HS-27A (cell line): ENCODE results near the gene NKAIN4.

Source experiments
- DNase-seq: peaks from one replicate; pipeline ENCODE4 v3.0.0-alpha.2; 2012; ENCODE audit warnings: low read depth, missing footprints

NKAIN4 gene

DNA sequence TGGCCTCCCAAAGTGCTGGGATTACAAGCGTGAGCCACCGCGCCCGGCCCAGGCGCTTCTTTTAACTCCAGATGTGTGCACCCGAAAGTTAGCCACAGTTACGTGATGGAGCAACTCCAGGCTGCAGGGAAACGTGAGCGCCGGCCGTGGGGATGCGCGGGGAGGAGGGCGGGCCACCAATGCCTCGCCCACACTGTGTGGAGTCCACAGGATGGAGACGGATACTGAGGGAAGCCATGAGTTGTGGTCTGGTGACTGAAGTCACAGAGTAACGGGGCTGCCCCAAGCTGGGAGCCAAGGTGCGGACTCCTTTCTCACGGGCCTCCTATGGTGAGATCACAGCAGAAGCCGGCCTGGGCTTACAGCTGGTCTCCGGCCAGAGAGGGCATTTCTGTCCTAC lies 61.5 kb downstream of the NKAIN4 start:
- DNase-seq, result no peak

- no peak for DNase-seq
These were observed 62.9 kb downstream of the NKAIN4 start for GRCh38 chr20:63191400-63191799.

- DNase-seq, result no peak
These were observed 63.4 kb downstream of the NKAIN4 start for GRCh38 chr20:63190828-63191227.
